Measurements from ENCODE around the gene KDM1B.

GRCh38 chr6:18165751-18166150 lies 10.5 kb downstream of the KDM1B start:
- TF ChIP-seq, protein P1, sequence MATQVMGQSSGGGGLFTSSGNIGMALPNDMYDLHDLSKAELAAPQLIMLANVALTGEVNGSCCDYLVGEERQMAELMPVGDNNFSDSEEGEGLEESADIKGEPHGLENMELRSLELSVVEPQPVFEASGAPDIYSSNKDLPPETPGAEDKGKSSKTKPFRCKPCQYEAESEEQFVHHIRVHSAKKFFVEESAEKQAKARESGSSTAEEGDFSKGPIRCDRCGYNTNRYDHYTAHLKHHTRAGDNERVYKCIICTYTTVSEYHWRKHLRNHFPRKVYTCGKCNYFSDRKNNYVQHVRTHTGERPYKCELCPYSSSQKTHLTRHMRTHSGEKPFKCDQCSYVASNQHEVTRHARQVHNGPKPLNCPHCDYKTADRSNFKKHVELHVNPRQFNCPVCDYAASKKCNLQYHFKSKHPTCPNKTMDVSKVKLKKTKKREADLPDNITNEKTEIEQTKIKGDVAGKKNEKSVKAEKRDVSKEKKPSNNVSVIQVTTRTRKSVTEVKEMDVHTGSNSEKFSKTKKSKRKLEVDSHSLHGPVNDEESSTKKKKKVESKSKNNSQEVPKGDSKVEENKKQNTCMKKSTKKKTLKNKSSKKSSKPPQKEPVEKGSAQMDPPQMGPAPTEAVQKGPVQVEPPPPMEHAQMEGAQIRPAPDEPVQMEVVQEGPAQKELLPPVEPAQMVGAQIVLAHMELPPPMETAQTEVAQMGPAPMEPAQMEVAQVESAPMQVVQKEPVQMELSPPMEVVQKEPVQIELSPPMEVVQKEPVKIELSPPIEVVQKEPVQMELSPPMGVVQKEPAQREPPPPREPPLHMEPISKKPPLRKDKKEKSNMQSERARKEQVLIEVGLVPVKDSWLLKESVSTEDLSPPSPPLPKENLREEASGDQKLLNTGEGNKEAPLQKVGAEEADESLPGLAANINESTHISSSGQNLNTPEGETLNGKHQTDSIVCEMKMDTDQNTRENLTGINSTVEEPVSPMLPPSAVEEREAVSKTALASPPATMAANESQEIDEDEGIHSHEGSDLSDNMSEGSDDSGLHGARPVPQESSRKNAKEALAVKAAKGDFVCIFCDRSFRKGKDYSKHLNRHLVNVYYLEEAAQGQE (IDR thresholded peaks at IDR 0.05; ENCODE audit: low read depth) = no peak
- TF ChIP-seq RAD21 (IDR thresholded peaks at IDR 0.05; ENCODE audit: low read depth) (no peak), TAF1 (IDR thresholded peaks at IDR 0.05; ENCODE audit: low read depth) (no peak), EP300 (IDR thresholded peaks at IDR 0.05; ENCODE audit: borderline replicate concordance) (no peak), CEBPB (IDR thresholded peaks at IDR 0.05) (no peak), CREB1 (IDR thresholded peaks at IDR 0.05; ENCODE audit: low read depth) (no peak), FOXM1 (IDR thresholded peaks at IDR 0.05; ENCODE audit: borderline replicate concordance, low read depth) (no peak), EGR1 (IDR thresholded peaks at IDR 0.05) (no peak), TEAD4 (IDR thresholded peaks at IDR 0.05) (no peak), YY1 (IDR thresholded peaks at IDR 0.05; ENCODE audit: low read depth) (no peak), USF1 (IDR thresholded peaks at IDR 0.05) (no peak), NFIC (IDR thresholded peaks at IDR 0.05) (no peak), ZBTB7A (IDR thresholded peaks at IDR 0.05; ENCODE audit: low read depth) (no peak)
- TF ChIP-seq, protein P2, sequence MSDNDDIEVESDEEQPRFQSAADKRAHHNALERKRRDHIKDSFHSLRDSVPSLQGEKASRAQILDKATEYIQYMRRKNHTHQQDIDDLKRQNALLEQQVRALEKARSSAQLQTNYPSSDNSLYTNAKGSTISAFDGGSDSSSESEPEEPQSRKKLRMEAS (IDR thresholded peaks at IDR 0.05) = no peak
